ENCODE measurements around the gene METAP1D.
"Not testable (repeated sequence)": the region's sequence is repeated elsewhere in the genome, so short reads cannot be mapped to it uniquely, and the experiment has no call there.

METAP1D gene

DNA sequence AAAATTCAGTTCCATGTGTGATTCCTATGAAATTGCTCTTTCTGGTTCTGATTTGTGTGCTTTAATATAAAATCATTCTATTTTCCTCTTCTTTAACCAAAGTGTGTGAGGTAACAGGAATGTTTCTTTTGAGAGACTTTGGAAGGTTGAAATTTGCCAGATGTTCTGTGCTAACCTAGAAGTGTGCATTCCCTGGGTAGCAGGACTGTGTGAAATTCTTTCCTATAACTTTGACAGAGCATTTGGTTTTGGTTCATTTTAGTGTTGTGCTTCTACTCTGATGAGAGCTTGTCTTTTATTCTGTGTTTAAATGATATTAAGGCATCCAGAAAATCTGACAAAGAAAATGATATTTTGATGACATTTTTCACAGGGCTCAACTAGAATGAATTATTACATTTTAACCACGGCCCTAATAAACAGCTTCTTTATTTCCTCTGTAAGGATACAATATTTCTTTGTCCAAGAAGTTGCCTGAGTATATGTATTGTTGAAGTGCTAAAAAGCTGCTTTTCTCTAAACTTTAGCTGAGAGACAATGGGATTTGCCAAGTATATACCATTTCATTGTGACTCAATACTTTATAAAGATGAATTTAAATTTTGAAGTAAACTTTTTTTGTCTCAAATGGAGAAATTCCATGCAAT is 50.8 kb downstream of the METAP1D start:
- DNase-seq = no peak

DNA sequence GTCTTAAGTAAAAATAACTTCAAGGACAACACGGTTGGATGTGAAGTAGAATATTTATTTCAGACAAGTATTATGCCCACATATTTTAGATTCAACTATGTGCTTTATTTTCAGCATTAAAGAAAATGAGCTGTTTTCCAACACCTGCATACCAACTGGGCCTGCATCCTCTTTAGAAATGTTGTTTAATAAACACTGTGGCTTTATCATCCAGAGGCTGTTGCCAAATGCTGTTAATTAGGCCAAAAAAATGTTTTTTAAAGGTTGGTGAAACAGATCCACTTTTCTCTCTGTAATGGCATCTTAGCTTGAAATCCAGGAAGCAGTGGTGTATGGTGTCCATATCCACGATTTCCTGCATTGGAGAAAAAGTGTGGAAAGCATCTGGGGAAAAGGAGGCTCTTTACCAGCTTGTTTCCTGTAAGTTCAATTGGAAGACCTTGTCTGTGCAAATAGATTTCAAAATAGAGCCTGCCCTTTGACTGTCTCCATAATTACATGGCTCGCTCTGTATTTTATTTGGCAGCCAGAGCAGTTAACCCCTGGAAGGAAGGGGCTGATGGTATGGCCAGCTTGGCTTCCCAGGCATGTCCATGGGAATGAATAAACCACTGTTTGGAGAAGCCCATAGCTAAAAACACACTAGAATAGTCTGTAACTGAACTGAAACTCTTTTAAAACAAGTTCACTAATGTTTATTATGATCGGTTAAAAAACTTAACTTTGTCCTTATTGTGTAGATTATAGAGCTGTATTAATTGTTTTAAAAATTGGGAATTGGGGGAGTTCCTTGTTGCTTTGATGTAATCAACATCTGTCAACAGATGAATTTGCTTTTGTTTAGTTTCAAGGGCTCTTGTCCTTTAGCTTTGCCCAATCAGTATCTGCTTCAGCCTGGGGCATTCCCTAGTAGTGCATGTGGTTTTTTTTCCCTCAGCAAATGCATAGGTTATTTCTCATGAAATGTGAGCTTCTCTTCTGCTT is 52.5 kb downstream of the METAP1D start:
- no peak for DNase-seq

DNA sequence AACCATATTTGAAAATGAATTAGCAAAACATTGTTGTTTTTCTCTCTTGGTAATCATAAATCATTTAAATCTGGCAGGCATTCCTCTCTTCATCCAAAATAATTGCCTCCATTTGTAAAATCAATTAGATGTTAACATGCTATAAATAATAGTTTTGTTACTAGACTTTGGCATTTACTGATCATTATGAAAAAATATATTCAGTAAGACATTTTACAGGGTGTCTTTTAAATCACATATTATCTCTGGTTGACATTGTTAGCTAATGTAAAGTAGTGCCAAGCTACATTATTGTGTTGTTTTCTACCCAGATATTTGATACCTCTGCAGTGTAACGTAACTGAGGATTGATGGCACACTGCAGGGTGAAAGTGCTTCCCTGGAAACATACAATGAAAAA is 53.7 kb downstream of the METAP1D start:
- no peak for DNase-seq

DNA sequence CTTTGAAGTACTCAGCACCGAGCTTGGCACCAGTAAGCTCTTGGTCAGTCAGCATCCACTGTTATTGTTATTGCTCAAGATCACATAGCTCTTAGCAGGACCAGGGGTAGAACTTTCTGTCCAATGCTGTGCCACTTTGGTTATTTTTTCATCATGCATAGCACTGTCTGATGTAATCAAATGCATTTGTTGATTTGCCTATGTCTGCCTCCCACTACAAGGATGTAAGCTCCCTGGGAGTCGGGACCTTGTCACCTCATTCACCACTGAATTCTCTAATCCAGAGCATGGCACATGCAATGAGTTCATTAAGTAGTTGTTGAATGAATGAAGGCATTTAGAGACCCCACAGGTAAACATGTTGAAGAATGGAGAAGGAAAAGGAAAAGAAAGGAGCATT is 56.5 kb downstream of the METAP1D start:
- no peak for DNase-seq

DNA sequence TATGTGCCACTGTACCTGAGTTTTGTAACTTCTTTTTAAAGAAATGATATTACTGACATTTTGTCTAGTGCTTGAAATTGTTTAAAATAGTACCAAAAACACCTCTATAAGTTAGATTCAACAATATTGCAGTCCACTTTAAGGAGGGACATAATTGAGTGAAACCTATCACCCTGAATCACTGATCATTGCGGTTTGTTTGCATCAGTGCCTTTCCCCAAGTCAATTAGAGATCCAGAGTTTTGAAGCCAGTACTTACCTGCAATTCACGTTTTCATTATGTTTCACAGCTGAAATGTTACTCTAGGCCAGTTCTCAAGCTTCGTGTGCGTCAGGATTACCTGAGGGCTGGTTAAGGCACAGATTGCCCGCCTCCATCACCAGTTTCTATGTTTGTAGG is 58.9 kb downstream of the METAP1D start:
- no peak for DNase-seq

DNA sequence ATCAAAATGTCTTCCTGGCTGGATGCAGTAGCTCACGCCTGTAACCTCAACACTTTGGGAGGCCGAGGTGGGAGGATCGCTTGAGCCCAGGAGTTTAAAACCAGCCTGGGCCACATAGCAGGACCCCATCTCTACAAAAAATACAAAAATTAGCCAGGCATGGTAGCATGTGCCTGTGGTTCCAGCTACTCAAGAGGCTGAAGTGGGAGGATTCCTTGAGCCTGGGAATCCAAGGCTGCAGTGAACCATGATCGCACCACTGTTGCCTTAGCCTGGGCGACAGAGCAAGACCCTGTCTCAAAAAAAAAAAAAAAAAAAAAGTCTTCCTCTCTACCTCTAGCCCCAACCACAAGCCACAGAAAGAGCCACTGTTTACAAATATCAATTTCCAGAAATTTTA is 60.4 kb downstream of the METAP1D start:
- DNase-seq = not testable (repeated sequence)

DNA sequence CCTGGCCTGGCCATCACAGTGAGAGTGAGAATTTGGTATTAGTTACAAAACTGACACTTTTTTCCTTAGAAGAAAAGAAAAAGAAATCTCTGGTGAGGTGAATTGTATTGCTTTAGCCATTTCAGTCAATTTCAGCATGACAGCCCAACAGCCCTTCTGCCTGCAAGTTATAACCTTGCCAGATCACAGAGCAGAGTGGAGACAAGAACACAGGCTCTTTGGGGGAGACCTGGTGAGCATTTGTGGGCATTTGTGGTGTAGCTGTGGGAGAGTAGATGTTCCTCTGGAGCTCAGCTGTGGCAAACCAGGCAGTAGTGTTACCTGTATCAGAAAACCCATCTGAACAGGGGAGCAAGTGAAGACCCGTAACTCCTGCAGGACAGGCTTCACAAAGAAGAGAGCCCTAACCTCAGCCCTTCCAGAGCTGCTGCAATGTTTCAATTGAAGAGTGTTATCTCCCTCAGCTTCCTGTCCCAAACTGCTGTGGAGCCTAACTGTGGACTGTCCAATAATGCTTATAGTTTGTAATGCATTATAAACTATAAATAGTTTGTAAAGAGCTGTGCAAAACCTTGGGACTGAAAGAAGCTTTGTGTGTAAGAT is 62.8 kb downstream of the METAP1D start:
- no peak for DNase-seq

DNA sequence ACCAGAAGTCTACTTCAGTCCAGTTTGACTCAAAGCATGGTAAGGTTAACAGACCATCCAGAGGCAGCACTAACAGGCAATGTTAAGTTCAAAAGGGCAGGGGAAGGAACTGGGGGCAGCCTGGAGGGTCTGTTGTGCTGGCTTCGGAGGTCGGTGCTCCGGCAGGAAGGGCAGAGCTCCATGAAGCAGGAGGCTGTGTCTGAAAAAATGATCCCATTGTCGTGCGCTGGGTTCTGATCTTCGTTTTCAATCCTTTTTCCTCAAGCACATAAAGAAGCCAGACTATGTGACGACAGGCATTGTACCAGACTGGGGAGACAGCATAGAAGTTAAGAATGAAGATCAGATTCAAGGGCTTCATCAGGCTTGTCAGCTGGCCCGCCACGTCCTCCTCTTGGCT is 63.7 kb downstream of the METAP1D start:
- no peak for DNase-seq

DNA sequence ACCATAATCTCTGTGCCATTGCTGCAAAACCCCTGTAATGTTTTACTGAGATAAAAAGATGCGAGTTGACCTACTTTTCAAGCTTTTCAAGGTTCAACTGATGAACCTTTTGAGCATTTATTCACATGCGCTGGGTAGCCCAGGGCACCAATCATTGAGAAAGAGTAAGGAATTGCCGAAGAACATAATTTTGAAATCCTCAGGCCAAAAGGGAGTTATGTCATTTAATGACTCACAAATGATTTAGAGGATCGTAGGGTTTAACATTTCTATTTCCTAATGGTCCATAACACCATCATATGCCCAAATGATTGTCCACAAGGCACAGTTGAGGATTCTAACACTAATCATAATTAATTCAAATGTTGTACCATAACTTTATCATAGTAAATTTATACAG is 65.4 kb downstream of the METAP1D start:
- no peak for DNase-seq

DNA sequence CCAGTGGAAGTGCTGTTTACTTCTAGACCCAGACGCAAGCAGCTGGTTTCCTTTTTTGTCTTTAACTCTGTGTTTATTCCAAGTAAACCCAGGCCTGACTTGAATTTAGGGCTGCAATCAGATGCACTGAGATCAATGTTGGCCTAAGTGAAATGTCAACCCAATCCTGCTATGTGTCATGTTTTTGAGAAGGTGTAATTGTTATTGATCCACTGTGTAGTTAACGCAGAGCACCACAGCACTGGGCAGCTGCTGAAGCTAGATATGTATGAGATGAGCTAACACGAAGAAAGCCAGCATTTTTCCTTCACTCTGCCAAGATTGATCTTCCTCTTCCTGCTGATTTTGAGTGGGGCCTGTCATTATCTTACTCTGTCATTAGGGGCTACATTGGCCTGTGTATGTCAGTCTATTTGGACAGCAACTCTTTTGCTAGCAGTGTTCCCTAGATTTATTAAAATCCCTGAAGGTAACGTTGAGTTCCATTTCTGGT is 66.7 kb downstream of the METAP1D start:
- no peak for DNase-seq

DNA sequence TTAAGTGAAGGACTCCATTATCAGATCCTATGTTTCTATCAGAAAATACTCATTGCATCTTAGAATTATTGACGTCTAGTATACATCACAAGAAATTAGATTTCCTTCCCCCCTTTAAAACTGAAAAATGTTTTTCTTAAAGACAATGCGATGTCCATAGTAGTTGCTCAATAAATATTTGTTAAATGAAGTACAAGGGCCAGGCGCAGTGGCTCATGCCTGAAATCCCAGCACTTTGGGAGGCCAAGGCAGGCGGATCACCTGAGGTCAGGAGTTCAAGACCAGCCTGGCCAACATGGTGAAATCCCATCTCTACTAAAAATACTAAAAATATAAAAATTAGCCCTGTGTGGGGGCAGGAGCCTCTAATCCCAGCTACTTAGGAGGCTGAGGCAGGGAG is 68.2 kb downstream of the METAP1D start:
- DNase-seq = not testable (repeated sequence)

DNA sequence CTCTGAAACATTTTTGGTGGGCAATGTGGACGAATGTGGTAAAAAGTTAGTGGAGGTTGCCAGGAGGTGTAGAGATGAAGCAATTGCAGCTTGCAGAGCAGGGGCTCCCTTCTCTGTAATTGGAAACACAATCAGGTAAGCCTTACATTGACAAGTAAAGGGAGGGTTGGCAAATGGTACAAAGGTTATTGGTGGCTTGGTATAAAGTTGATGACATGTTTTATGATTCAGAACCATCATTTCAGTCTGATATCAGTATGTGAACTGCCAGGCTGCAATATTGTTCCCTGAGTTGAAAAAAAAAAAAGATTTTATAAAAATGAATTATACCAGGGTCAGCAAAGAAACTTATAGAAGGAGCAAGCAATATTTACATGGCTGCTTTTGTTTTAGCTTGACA is 71.2 kb downstream of the METAP1D start:
- DNase-seq = no peak

DNA sequence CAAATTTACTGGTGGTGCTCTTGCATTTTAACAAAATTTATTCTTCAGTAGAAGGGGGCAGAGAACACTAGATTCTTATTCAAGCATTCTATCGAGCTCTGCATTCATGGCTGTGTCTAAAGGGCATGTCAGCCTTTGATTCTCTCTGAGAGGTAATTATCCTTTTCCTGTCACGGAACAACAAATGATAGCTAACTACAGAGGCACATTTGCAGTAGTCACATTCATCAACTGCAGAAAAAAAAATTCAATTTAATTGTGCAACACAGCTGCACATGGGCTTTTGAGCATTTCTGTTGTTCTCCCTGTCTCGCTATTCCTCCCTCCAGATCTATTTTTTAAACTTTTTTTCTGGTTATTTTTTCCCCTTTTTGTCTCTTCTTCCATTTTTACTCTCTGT is 72.5 kb downstream of the METAP1D start:
- no peak for DNase-seq

DNA sequence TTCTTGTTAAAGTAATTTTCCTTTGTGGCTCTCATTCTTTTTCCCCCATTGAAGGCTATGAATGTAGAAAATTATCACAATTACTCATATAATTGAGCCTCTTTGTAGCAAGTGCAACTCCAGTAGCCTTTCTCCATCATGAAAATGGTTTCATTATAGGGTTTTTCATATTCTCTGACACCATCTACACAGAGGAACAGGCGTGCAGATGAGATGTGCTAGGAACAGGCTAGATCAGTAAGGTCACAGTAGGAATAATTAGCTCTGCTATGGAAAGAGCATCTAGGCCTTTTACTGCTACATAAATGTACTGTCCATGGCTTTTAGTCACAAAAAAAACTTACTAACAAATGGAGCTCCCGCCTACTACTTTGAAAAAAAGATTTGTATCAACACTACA is 73.0 kb downstream of the METAP1D start:
- no peak for DNase-seq

DNA sequence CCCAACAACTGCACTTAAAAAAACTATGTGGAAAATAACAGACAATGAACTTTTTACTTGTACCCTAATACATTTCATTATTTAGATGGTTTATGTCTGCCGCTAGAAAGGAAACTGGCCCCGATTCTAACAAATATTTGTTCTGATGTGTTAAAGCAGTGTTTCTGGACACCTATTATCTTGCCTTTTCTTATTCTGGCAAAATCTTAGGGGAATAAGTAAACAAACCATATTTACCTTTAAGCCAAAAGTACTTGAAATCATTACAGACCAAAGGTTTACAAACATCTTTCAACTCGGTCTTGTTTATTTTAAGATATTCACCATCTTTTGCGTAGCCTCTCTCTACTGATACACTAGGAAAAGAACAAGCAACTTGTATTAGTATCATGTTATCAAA is 73.8 kb downstream of the METAP1D start:
- no peak for DNase-seq

DNA sequence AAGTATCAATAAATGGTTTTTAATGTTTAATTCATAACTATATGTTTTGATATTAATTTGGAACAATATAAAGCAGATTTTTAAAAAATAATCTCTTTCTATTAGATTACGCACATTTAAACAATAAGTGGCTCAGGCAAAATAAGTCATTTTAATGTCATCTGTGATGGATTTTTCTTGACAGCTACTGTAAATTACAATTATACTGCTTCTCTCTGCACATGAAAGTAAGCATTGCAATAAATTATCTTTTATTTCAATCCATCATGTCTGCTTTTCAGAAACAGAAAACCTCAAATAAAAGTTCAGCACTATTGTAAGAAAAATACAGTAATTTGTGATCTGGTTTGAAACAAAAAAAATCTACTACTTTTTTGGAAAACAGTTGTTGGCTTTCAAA is 74.5 kb downstream of the METAP1D start:
- DNase-seq = no peak

DNA sequence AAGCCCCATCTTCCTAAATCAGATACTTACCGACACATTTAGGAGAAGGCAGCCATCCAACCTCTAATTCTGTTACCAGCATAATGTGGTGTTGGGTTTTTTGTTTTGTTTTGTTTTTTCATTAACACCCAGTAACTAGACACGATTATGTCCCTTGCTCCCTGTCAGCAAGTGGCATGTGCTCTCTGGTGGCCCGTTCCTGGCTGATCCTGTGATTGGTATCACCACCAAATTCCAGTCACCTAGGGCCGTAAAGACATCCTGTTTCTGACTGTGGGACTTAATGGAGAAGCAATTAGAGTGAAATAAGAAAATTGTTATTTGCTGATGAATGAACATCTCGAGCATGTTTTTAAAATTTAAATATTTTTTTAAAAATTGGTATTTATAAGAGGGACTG is 79.7 kb downstream of the METAP1D start:
- DNase-seq = no peak

DNA sequence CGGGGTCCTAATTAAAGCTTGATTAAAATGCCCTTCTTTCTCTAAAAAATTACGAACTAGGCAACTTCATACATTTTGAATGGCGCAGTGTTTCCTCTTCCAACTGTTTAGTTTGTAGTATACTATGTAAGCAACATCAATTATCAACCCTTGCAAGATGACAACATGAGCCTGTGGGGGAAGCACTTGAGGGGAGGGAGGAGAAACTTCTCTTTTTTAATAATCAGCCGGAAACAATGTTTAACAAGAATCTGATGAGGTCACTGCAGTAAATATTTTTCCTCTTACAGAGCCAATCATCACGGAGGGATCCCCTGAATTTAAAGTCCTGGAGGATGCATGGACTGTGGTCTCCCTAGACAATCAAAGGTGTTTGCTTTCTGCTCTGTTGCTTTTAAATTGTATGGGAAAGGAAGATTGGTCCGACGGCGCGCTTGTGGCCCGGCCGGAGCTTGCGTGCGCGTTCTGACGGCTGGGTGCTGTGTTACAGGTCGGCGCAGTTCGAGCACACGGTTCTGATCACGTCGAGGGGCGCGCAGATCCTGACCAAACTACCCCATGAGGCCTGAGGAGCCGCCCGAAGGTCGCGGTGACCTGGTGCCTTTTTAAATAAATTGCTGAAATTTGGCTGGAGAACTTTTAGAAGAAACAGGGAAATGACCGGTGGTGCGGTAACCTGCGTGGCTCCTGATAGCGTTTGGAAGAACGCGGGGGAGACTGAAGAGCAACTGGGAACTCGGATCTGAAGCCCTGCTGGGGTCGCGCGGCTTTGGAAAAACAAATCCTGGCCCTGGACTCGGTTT is 80.3 kb downstream of the METAP1D start:
- no peak for DNase-seq

DNA sequence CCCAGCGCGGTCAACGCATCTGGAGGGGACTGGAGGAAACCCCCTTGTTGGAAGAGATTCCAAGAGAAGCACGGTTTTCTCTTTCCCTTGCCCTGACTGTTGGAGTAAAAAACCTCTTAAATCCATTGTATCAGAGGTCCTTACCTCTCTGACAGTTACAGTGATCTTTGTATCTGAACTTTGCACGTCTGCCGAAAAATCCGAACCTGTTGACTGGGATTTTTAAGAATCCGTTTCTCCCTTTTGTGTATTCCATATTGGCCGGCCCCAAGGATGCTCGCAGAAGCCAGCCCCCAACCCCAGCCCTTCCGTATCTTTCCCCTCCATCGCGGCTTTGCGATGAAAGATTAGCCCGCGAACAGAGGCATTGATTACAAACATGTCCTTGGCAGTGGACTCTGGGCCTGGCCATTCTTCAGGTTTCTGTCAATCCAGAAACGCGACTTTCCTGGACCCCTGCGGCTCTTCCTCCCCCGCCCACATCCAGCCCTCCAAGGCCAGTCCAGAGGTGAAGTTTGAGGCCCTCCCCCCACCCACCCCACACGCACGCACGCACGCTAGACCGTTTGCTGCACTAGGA is 81.0 kb downstream of the METAP1D start:
- no peak for DNase-seq

DNA sequence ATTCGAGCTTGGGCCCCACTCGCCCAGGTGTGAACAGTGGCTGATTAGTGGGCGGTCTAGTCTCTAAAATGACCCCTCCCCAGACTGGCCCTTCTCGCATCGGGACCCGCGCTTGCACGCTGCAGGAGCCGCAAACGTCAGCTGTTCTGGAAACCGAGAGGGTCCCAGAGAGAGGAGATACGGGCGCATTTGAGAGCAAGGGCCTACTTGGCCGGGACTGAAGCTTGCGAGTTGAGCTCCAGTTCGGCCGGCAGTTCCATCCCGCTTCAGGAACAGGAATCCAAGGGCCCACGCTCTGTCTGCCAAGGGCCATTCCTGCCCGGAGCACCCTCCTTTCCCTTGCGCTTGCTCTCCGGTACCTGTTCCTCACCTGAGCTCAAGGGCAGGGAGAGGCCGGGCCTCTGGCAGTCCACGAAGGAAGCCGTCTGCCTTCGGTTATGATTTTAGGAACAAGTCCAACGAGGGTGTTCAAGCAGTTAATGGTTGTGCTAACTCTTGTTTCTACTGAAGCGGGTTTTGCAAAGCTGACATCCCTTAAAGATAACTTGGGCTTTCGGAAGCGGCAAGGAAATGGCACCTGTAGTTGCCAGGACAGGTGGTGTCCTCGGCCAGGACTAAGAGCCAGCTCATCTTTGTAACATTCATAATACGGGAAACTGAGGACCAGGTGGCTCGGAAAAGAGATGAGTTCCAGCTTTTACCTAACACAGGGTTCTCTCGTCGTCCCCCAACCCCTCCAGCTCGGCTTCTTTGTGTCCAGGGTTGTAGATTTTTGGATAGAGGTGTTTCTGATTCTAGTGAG is 81.7 kb downstream of the METAP1D start:
- DNase-seq = no peak

DNA sequence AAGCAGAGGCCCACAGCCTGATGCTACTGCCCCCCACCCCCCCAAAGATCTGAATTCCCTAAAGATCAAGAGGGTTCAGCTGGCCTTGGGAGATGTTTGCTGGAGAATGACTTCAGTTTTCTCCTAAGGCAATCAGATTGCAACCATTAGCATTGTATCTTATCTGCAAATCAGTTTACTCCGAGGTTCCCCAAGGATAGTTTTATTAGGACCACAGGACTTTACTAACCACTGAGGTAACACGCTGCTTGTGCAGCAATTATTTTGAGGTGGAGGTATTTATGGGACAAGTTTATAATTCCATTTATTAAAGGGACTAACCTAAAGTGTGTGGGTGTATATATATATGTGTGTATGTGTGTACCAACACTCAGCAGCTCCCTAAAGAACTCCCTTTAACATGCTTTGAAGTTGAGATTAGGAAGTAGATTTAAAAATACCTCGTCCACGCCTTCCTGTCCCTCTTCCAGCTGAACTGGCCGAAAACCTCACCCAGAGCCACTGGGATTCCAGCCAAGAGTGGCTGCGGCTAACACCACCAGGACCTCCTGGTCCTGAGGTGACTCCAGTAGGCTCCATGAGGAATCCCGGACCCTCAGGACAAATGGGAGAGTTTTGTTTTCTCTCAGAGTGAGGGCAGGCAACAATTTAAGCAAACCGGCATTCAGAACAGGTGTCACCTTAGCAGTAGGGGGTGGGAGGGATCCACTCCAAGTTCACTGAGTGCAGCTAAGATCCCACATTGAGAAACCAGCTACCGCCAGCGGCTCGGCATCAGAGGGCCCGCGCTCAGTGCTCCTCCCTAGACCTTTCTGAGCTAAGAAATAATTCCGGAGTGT is 82.6 kb downstream of the METAP1D start:
- DNase-seq = no peak
